GM21526 (cell line): ENCODE measurements around the gene GPR68.
"Not testable (repeated sequence)": the region's sequence is repeated elsewhere in the genome, so short reads cannot be mapped to it uniquely, and the experiment has no call there.

Source experiments
- ATAC-seq: cut with Tn5 transposase; IDR thresholded peaks from one replicate; pipeline ENCODE4 v1.9.1; 2021; ENCODE audit warnings: moderate library complexity; ENCODE audit not compliant: unreplicated experiment, low FRiP score

Gene GPR68

GRCh38 chr14:91254461-91254860 lies 10.0 kb upstream of the GPR68 start:
- no peak for ATAC-seq

- ATAC-seq: no peak
These were observed 9.4 kb upstream of the GPR68 start for GRCh38 chr14:91253795-91254323.

GRCh38 chr14:91252871-91253794 lies 8.6 kb upstream of the GPR68 start:
- no peak for ATAC-seq

- ATAC-seq: no peak
These were observed 6.4 kb upstream of the GPR68 start for GRCh38 chr14:91250912-91251311.

- peak; percentile 58 for ATAC-seq
These were observed 5.5 kb upstream of the GPR68 start for GRCh38 chr14:91249841-91250616.

- no peak for ATAC-seq
These were observed 1.7 kb upstream of the GPR68 start for GRCh38 chr14:91246051-91246852.

- ATAC-seq: not testable (repeated sequence)
These were observed 1.1 kb upstream of the GPR68 start for GRCh38 chr14:91245616-91246015.

- no peak for ATAC-seq
These were observed 525 bp upstream of the GPR68 start for GRCh38 chr14:91245029-91245428.

- ATAC-seq: no peak
These were observed 1.4 kb downstream of the GPR68 start for GRCh38 chr14:91243074-91243471.

GRCh38 chr14:91242635-91243034 lies 1.9 kb downstream of the GPR68 start:
- no peak for ATAC-seq

GRCh38 chr14:91241863-91242262 lies 2.6 kb downstream of the GPR68 start:
- peak; percentile 53 for ATAC-seq

- ATAC-seq: no peak
These were observed 5.8 kb downstream of the GPR68 start for GRCh38 chr14:91238661-91239060.

GRCh38 chr14:91238085-91238484 lies 6.4 kb downstream of the GPR68 start:
- no peak for ATAC-seq

- ATAC-seq: no peak
These were observed 7.3 kb downstream of the GPR68 start for GRCh38 chr14:91237219-91237618.

- ATAC-seq: no peak
These were observed 8.7 kb downstream of the GPR68 start for GRCh38 chr14:91235841-91236240.

GRCh38 chr14:91234791-91235114 lies 9.8 kb downstream of the GPR68 start:
- ATAC-seq: no peak

GRCh38 chr14:91233936-91234790 lies 10.3 kb downstream of the GPR68 start:
- ATAC-seq: no peak

- no peak for ATAC-seq
These were observed 11.9 kb downstream of the GPR68 start for GRCh38 chr14:91232603-91233002.

GRCh38 chr14:91232052-91232451 lies 12.5 kb downstream of the GPR68 start:
- no peak for ATAC-seq

- no peak for ATAC-seq
These were observed 13.1 kb downstream of the GPR68 start for GRCh38 chr14:91231446-91231845.
